ENCODE results near the gene DEPDC4. TPM values are rescaled to one million over a fixed set of nuclear protein-coding genes. Genes with fewer than 3 reads are reported as not detected.
"Not testable (repeated sequence)": the region's sequence is repeated elsewhere in the genome, so short reads cannot be mapped to it uniquely, and the experiment has no call there.

Gene DEPDC4
- polyA plus RNA-seq, 1 experiment: 1.3 TPM

- TF ChIP-seq, protein P1, sequence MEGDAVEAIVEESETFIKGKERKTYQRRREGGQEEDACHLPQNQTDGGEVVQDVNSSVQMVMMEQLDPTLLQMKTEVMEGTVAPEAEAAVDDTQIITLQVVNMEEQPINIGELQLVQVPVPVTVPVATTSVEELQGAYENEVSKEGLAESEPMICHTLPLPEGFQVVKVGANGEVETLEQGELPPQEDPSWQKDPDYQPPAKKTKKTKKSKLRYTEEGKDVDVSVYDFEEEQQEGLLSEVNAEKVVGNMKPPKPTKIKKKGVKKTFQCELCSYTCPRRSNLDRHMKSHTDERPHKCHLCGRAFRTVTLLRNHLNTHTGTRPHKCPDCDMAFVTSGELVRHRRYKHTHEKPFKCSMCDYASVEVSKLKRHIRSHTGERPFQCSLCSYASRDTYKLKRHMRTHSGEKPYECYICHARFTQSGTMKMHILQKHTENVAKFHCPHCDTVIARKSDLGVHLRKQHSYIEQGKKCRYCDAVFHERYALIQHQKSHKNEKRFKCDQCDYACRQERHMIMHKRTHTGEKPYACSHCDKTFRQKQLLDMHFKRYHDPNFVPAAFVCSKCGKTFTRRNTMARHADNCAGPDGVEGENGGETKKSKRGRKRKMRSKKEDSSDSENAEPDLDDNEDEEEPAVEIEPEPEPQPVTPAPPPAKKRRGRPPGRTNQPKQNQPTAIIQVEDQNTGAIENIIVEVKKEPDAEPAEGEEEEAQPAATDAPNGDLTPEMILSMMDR (IDR thresholded peaks at IDR 0.05; ENCODE audit: low read depth, low read length): no peak
- H3K27me3 ChIP-seq (ENCODE audit: control insufficient read depth, insufficient read depth, low read length): no peaks in the 10 kb centered on the region
- ChIA-PET CTCF (interaction anchor here (1.3 to 4.1 kb wide), 2 partner anchors 9 to 70 kb away, joined by 3 to 31 read pairs; no protein-coding TSS in a partner anchor), POLR2A (no interaction called here)
- no peak overlapping the region for H3K27ac ChIP-seq (ENCODE audit: low read depth, low read length)
- no peak overlapping the region for H3K4me3 ChIP-seq (ENCODE audit: low read depth, low read length)
- DNase-seq (ENCODE audit: low read depth, low spot score): no peak
- no peaks in the 10 kb centered on the region for H3K9me3 ChIP-seq (ENCODE audit: control insufficient read depth, insufficient read depth, low read length)
Observed at GRCh38 chr12:100225491-100225890, 41.4 kb downstream of the DEPDC4 start.

DNA sequence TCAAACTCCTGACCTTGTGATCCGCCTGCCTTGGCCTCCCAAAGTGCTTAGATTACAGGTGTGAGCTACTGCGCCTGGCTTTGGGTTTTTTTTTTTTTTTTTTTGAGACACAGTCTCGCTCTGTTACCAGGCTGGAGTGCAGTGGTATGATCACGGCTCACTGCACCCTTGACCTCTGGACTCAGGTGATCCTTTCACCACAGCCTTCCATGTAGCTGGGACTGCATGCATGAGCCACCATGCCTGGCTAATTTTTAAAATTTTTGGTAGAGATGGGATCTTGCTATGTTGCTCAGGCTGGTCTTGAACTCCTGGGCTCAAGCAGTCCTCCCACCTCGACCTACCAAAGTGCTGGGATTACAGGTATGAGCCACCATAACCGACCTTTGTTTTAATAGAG lies 44.7 kb downstream of the DEPDC4 start:
- CTCF ChIA-PET: interaction anchor here (1.8 kb wide), 1 partner anchor 13 kb away, joined by 8 read pairs; no protein-coding TSS in a partner anchor
- POLR2A ChIA-PET: not testable (repeated sequence)

DNA sequence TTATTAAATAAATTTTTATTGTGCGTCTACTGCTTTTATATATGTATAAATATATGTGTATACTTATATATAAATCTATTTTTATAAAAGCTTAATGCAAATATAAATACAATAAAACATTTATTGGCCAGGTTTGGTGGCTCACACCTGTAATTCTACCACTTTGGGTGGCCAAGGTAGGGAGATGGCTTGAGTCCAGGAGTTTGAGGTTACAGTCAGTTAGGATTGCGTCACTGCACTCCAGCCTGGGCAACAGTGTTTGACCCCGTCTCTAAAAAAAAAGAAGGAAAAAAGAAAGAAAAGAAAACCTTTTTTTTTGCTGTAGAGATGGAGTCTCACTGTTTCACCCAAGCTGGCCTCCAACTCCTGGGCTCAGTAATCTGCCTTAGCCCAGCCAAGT lies 45.4 kb downstream of the DEPDC4 start:
- ChIA-PET CTCF (interaction anchor here (0.6 to 1.8 kb wide), 2 partner anchors 13 to 441 kb away, joined by 4 to 8 read pairs; no protein-coding TSS in a partner anchor), POLR2A (no interaction called here)
- no peaks in the 10 kb centered on the region for H3K9me3 ChIP-seq (ENCODE audit: control insufficient read depth, insufficient read depth, low read length)
- no peaks in the 10 kb centered on the region for H3K27me3 ChIP-seq (ENCODE audit: control insufficient read depth, insufficient read depth, low read length)
- TF ChIP-seq, protein P1 (IDR thresholded peaks at IDR 0.05; ENCODE audit: low read depth, low read length): no peak
- no peak for DNase-seq (ENCODE audit: low read depth, low spot score)
- no peak overlapping the region for H3K4me3 ChIP-seq (ENCODE audit: low read depth, low read length)
- no peak overlapping the region for H3K27ac ChIP-seq (ENCODE audit: low read depth, low read length)

More for the DNA sequence above, 44.7 kb downstream of the DEPDC4 start:
- DNase-seq (ENCODE audit: low read depth, low spot score); H3K27ac ChIP-seq (ENCODE audit: low read depth, low read length); H3K27me3 ChIP-seq (ENCODE audit: control insufficient read depth, insufficient read depth, low read length); H3K4me3 ChIP-seq (ENCODE audit: low read depth, low read length); H3K9me3 ChIP-seq (ENCODE audit: control insufficient read depth, insufficient read depth, low read length): not testable (repeated sequence)

DNA sequence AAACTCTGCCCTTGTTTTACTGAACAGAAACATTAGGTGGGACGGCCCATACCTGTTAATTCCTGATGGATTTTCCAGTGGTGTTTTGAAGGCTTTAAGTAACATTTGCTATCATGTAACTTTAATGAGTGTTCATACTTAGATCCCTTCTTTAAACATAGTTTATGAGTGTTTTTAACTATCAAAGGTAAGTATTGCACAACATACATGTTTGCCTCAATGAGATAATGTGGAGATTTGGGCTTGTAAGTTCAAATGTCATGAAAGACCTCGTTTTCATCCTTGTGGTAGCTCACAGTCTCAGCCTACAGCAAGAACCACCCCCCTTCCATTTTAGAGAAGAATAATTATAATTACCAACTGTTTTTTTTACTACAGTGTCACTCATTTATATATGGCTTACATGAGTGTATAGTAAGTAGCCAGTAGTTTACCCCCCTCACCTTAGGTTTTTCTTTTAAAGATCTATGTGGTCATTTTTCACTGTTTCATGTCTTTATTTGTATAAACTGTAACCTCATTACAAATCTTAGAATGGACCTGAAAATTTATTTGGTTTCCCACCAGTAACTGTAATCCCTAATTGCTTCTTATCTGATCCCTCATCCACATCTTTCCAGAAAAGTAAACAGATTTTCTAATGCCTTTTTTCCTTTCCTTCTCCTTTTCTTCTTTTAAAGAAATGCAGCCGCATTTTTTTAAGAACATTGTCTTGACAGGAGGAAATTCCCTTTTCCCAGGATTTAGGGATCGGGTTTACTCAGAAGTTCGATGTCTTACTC lies 47.4 kb downstream of the DEPDC4 start:
- Histone ChIP-seq H3K4me3 (ENCODE audit: low read depth, low read length) (no peak overlapping the region), H3K9me3 (ENCODE audit: control insufficient read depth, insufficient read depth, low read length) (no peaks in the 10 kb centered on the region), H3K27ac (ENCODE audit: low read depth, low read length) (no peak overlapping the region), H3K27me3 (ENCODE audit: control insufficient read depth, insufficient read depth, low read length) (no peaks in the 10 kb centered on the region)
- TF ChIP-seq, protein P1 (IDR thresholded peaks at IDR 0.05; ENCODE audit: low read depth, low read length): no peak
- DNase-seq (ENCODE audit: low read depth, low spot score): no peak
- ChIA-PET POLR2A (no interaction called here), CTCF (no interaction called here)

GRCh38 chr12:100216337-100216736 lies 50.5 kb downstream of the DEPDC4 start:
- H3K9me3 ChIP-seq (ENCODE audit: control insufficient read depth, insufficient read depth, low read length): no peaks in the 10 kb centered on the region
- H3K4me3 ChIP-seq (ENCODE audit: low read depth, low read length): no peak overlapping the region
- CTCF ChIA-PET: no interaction called here
- no peaks in the 10 kb centered on the region for H3K27me3 ChIP-seq (ENCODE audit: control insufficient read depth, insufficient read depth, low read length)
- no peak for DNase-seq (ENCODE audit: low read depth, low spot score)
- TF ChIP-seq, protein P1 (IDR thresholded peaks at IDR 0.05; ENCODE audit: low read depth, low read length): no peak
- no peak overlapping the region for H3K27ac ChIP-seq (ENCODE audit: low read depth, low read length)
- POLR2A ChIA-PET: interaction anchor here (0.6 kb wide), 1 partner anchor 126 kb away, joined by 8 read pairs; no protein-coding TSS in a partner anchor

All from AG04450 (cell line).